AG04450 (cell line): ENCODE data around the gene CWF19L1. TPM values are rescaled to one million over a fixed set of nuclear protein-coding genes. Genes with fewer than 3 reads are reported as not detected.
"Not testable (repeated sequence)": the region's sequence is repeated elsewhere in the genome, so short reads cannot be mapped to it uniquely, and the experiment has no call there.

Source experiments
- CTCF ChIA-PET: fragments of 300-600, 350-600 bp; formaldehyde crosslinking; extraction: SDS; loops from one replicate; lab custom pipeline; 2022; ENCODE audit warnings: antibody characterized with exemption, inconsistent platforms; lab: Charles Lee
- POLR2A ChIA-PET: fragments of 350-600 bp; formaldehyde crosslinking; extraction: SDS; loops from one replicate; lab custom pipeline; 2021; ENCODE audit warnings: antibody characterized with exemption, inconsistent platforms; lab: Yijun Ruan, JAX
- DNase-seq: peaks from one replicate; pipeline ENCODE4 v3.0.0-alpha.2; 2011; ENCODE audit warnings: low read depth, low spot score
- H3K27ac ChIP-seq: one replicate; pipeline ENCODE4 v1.5.1; 2012; ENCODE audit warnings: low read depth, low read length, control low read depth
- H3K27me3 ChIP-seq: one replicate; pipeline ENCODE4 v1.6.0; 2012; ENCODE audit warnings: low read length; ENCODE audit not compliant: control insufficient read depth, insufficient read depth
- H3K4me3 ChIP-seq: 2 replicates; pipeline ENCODE4 v1.5.1; 2011; ENCODE audit warnings: mild to moderate bottlenecking, low read depth, low read length, control low read depth
- H3K9me3 ChIP-seq: 2 replicates; pipeline ENCODE4 v1.5.1; 2012; ENCODE audit warnings: low read length; ENCODE audit not compliant: control insufficient read depth, insufficient read depth
- polyA plus RNA-seq: library from polyadenylated mRNA; depleted of rRNA; stranded (reverse); fragments of >200 nt; gene quantifications from 2 replicates; pipeline ENCODE4 v1.2.3, GENCODE V29; 2011
- TF ChIP-seq, protein P1 (sequence below): IDR thresholded peaks from 2 replicates; pipeline ENCODE4 v1.5.1; 2011; ENCODE audit warnings: low read depth, low read length, control low read depth, inconsistent platforms

CWF19L1 gene
- polyA plus RNA-seq, 1 experiment, result 15.8 TPM

- ChIA-PET POLR2A (no interaction called here), CTCF (interaction anchor here (0.7 to 1.7 kb wide), 5 partner anchors 13 to 204 kb away, joined by 4 to 7 read pairs (median 5); no protein-coding TSS in a partner anchor)
- peaks cover 12% of the 10 kb centered on the region for H3K27me3 ChIP-seq
- H3K4me3 ChIP-seq, result no peak overlapping the region
- no peak overlapping the region for H3K27ac ChIP-seq
- DNase-seq, result no peak
- TF ChIP-seq, protein P1, sequence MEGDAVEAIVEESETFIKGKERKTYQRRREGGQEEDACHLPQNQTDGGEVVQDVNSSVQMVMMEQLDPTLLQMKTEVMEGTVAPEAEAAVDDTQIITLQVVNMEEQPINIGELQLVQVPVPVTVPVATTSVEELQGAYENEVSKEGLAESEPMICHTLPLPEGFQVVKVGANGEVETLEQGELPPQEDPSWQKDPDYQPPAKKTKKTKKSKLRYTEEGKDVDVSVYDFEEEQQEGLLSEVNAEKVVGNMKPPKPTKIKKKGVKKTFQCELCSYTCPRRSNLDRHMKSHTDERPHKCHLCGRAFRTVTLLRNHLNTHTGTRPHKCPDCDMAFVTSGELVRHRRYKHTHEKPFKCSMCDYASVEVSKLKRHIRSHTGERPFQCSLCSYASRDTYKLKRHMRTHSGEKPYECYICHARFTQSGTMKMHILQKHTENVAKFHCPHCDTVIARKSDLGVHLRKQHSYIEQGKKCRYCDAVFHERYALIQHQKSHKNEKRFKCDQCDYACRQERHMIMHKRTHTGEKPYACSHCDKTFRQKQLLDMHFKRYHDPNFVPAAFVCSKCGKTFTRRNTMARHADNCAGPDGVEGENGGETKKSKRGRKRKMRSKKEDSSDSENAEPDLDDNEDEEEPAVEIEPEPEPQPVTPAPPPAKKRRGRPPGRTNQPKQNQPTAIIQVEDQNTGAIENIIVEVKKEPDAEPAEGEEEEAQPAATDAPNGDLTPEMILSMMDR, result no peak
- no peaks in the 10 kb centered on the region for H3K9me3 ChIP-seq
Measured at GRCh38 chr10:100304414-100304813, 37.0 kb upstream of the CWF19L1 start.

DNA sequence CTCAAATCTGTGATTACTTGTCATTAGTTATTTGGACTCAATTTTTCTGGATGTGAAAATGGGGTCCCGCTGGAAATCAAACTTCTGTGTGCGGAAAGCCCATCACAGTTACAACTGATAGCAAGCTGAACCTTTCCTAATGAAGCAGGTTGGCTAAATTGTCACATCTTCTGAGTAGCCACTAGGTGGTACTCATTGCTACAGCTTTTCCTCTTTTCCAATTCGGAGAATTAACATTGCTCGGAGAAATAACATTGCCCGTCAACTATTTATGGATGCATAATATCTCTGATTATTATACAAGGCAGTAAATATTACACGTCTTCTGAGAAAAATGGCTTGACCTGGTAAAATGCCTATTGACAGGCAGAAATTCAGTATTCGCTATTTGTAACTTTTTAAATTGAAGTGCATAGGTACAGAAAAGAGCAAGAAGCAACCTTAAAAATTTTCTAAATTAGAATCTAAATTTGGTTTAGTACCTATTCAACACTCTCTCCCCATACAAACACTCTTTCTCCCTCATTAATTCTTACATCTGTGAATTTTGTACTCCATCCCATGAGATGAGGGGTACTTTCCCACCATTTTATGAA is 36.4 kb upstream of the CWF19L1 start:
- H3K27ac ChIP-seq, result no peak overlapping the region
- ChIA-PET CTCF (interaction anchor here (0.6 to 1.7 kb wide), 7 partner anchors 12 to 290 kb away, joined by 3 to 10 read pairs (median 6); partner anchors contain the start of gene BLOC1S2), POLR2A (no interaction called here)
- no peaks in the 10 kb centered on the region for H3K9me3 ChIP-seq
- DNase-seq, result no peak
- peaks cover 15% of the 10 kb centered on the region for H3K27me3 ChIP-seq
- TF ChIP-seq, protein P1, result peak; percentile 74
- H3K4me3 ChIP-seq, result no peak overlapping the region

DNA sequence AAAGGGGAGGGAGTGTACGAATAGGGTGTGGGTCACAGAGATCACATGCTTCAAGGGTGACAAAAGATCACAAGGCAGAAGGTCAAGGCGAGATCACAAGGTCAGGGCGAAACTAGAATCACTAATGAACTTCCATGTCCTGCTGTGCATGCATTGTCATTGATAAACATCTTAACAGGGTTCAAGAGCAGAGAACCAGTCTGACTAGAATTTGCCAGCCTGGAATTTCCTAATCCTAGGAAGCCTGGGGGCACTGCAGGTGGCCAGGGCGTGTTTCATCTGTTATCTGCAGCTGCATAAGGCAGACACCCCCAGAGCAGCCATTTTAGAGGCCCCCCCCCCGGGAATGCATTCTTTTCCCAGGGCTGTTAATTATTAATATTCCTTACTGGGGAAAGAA is 33.7 kb upstream of the CWF19L1 start:
- H3K27ac ChIP-seq, CTCF ChIA-PET, DNase-seq, POLR2A ChIA-PET, H3K9me3 ChIP-seq, H3K4me3 ChIP-seq: not testable (repeated sequence)
- H3K27me3 ChIP-seq, result peaks cover 25% of the 10 kb centered on the region

DNA sequence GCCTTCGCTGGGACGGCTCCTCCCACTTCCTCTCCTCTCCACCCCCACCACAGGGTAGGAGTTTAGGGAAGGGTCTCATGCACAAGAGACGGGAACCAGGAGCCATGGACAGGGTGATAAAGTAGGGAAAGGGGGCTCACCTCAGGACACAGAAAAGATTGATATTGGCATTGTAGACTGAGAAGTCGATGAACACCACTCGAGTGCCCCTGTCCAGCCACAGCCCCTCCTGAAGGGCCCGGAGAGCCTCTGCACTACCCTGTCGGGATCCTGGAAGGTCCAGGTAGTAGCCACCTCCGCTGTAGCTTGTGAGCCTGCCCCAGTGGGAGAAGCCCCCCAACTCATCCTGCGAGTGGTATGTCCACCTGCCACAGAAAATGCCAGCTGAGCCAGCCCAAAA is 29.8 kb upstream of the CWF19L1 start:
- H3K9me3 ChIP-seq, result no peaks in the 10 kb centered on the region
- H3K4me3 ChIP-seq, result no peak overlapping the region
- H3K27me3 ChIP-seq, result peaks cover 29% of the 10 kb centered on the region
- ChIA-PET CTCF (no interaction called here), POLR2A (no interaction called here)
- H3K27ac ChIP-seq, result no peak overlapping the region
- DNase-seq, result no peak
- TF ChIP-seq, protein P1, result no peak

GRCh38 chr10:100293066-100293465 is 25.6 kb upstream of the CWF19L1 start:
- Histone ChIP-seq H3K4me3 (no peak overlapping the region), H3K9me3 (no peaks in the 10 kb centered on the region), H3K27me3 (peaks cover 24% of the 10 kb centered on the region), H3K27ac (no peak overlapping the region)
- ChIA-PET POLR2A (no interaction called here), CTCF (no interaction called here)
- TF ChIP-seq, protein P1, result no peak
- no peak for DNase-seq

DNA sequence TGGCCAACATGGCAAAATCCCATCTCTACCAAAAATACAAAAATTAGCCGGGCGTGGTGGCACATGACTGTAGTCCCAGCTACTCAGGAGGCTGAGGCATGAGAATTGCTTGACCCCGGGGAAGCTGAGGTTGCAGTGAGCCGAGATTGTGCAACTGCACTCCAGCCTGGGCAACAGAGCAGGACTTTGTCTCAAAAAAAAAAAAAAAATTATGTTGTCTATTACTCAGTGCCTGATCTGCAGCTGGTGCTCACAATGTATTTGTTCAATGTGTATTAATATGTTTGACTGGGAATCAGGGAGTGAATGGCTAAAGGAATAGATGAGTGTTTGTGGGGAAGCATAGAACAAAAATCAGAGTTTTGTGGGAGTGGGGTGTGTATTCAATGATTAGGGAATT is 24.9 kb upstream of the CWF19L1 start:
- H3K9me3 ChIP-seq, H3K4me3 ChIP-seq, POLR2A ChIA-PET, H3K27ac ChIP-seq, DNase-seq: not testable (repeated sequence)
- H3K27me3 ChIP-seq, result peaks cover 21% of the 10 kb centered on the region
- CTCF ChIA-PET, result interaction anchor here (1.4 kb wide), 1 partner anchor 12 kb away, joined by 4 read pairs; no protein-coding TSS in a partner anchor
